H9 (cell line): ENCODE measurements around the gene CHMP4B. TPM values are rescaled to one million over a fixed set of nuclear protein-coding genes. Genes with fewer than 3 reads are reported as not detected.

ENCODE experiments used
- DNase-seq: peaks from one replicate; pipeline ENCODE4 v3.0.0-alpha.2; 2017
- H2AFZ ChIP-seq: one replicate; pipeline ENCODE4 v1.6.1; 2013; ENCODE audit warnings: mild to moderate bottlenecking, low read length, control low read depth, moderate library complexity
- H2AK5ac ChIP-seq: 2 replicates; pipeline ENCODE4 v1.6.1; 2013; ENCODE audit warnings: low read length, control low read depth, mixed read lengths; ENCODE audit not compliant: insufficient read length
- H2BK120ac ChIP-seq: one replicate; pipeline ENCODE4 v1.6.1; 2013; ENCODE audit warnings: low read depth, mild to moderate bottlenecking, low read length, control low read depth, inconsistent platforms; ENCODE audit not compliant: poor library complexity, severe bottlenecking
- H2BK12ac ChIP-seq: 2 replicates; pipeline ENCODE4 v1.6.1; 2013; ENCODE audit warnings: low read length, control low read depth, mixed read lengths, low read depth; ENCODE audit not compliant: insufficient read length
- H2BK15ac ChIP-seq: 2 replicates; pipeline ENCODE4 v1.6.1; 2013; ENCODE audit warnings: low read depth, low read length, control low read depth
- H2BK20ac ChIP-seq: one replicate; pipeline ENCODE4 v1.6.1; 2013; ENCODE audit warnings: low read depth, mild to moderate bottlenecking, low read length, control low read depth, inconsistent platforms; ENCODE audit not compliant: poor library complexity, severe bottlenecking
- H2BK5ac ChIP-seq: 2 replicates; pipeline ENCODE4 v1.6.1; 2013; ENCODE audit warnings: low read length, control low read depth, mixed read lengths; ENCODE audit not compliant: insufficient read length
- H3K14ac ChIP-seq: 2 replicates; pipeline ENCODE4 v1.6.1; 2013; ENCODE audit warnings: low read length, control low read depth; ENCODE audit not compliant: insufficient read depth
- H3K18ac ChIP-seq: 2 replicates; pipeline ENCODE4 v1.6.1; 2013; ENCODE audit warnings: low read depth, mild to moderate bottlenecking, mixed read lengths, low read length, control low read depth; ENCODE audit not compliant: insufficient read length
- H3K23ac ChIP-seq: 2 replicates; pipeline ENCODE4 v1.6.1; 2013; ENCODE audit warnings: low read length, control low read depth, mixed read lengths, low read depth; ENCODE audit not compliant: insufficient read length
- H3K23me2 ChIP-seq: 2 replicates; pipeline ENCODE4 v1.6.1; 2013; ENCODE audit warnings: low read depth, mild to moderate bottlenecking, mixed read lengths, low read length, control low read depth; ENCODE audit not compliant: insufficient read length, poor library complexity, severe bottlenecking
- H3K27ac ChIP-seq: 2 replicates; pipeline ENCODE4 v1.5.1; 2013; ENCODE audit warnings: low read length, control low read depth, mixed read lengths, low read depth; ENCODE audit not compliant: insufficient read length
- H3K27me3 ChIP-seq: 2 replicates; pipeline ENCODE4 v1.6.1; 2013; ENCODE audit warnings: low read length, control low read depth, inconsistent platforms; ENCODE audit not compliant: insufficient read depth
- H3K4ac ChIP-seq: 2 replicates; pipeline ENCODE4 v1.6.1; 2013; ENCODE audit warnings: low read depth, mild to moderate bottlenecking, control low read depth, inconsistent platforms, low read length, moderate library complexity
- H3K4me1 ChIP-seq: 2 replicates; pipeline ENCODE4 v1.6.1; 2013; ENCODE audit warnings: low read length, control low read depth, inconsistent platforms; ENCODE audit not compliant: insufficient read depth
- H3K4me2 ChIP-seq: 2 replicates; pipeline ENCODE4 v1.6.1; 2013; ENCODE audit warnings: low read length, control low read depth, mixed read lengths; ENCODE audit not compliant: insufficient read length, insufficient read depth
- H3K56ac ChIP-seq: 2 replicates; pipeline ENCODE4 v1.6.1; 2013; ENCODE audit warnings: low read depth, mild to moderate bottlenecking, mixed read lengths, low read length, control low read depth; ENCODE audit not compliant: insufficient read length
- H3K79me1 ChIP-seq: 2 replicates; pipeline ENCODE4 v1.6.1; 2013; ENCODE audit warnings: low read depth, mild to moderate bottlenecking, moderate library complexity, low read length, control low read depth, inconsistent platforms; ENCODE audit not compliant: insufficient read depth, poor library complexity, severe bottlenecking
- H3K79me2 ChIP-seq: 2 replicates; pipeline ENCODE4 v1.6.1; 2013; ENCODE audit warnings: low read length, control low read depth, inconsistent platforms; ENCODE audit not compliant: insufficient read depth
- H3K9ac ChIP-seq: 2 replicates; pipeline ENCODE4 v1.6.1; 2013; ENCODE audit warnings: low read length, control low read depth, mixed read lengths; ENCODE audit not compliant: insufficient read length; ENCODE audit errors: extremely low read depth
- H3K9me3 ChIP-seq: one replicate; pipeline ENCODE4 v1.6.1; 2013; ENCODE audit warnings: low read depth, low read length, inconsistent platforms; ENCODE audit not compliant: control insufficient read depth
- H3T11ph ChIP-seq: one replicate; pipeline ENCODE4 v1.6.1; 2013; ENCODE audit warnings: mild to moderate bottlenecking, low read length, control low read depth, inconsistent platforms
- H4K20me1 ChIP-seq: one replicate; pipeline ENCODE4 v1.6.1; 2013; ENCODE audit not compliant: control insufficient read depth, insufficient read length, insufficient read depth
- H4K5ac ChIP-seq: 2 replicates; pipeline ENCODE4 v1.6.1; 2013; ENCODE audit warnings: low read depth, mild to moderate bottlenecking, mixed read lengths, low read length, control low read depth; ENCODE audit not compliant: insufficient read length
- H4K8ac ChIP-seq: replicated peaks from 2 replicates; pipeline ENCODE4 v1.6.1; 2013; ENCODE audit warnings: low read length, control low read depth, mixed read lengths, low read depth; ENCODE audit not compliant: insufficient read length
- H4K91ac ChIP-seq: 2 replicates; pipeline ENCODE4 v1.6.1; 2013; ENCODE audit warnings: low read depth, mild to moderate bottlenecking, moderate library complexity, mixed read lengths, low read length, control low read depth; ENCODE audit not compliant: insufficient read length
- H3K27ac Mint-ChIP-seq, 3 experiments: 2 replicates in 2 of 3; 3 replicates in 1 of 3; pipeline ENCODE4 v1.8.0; 2020 to 2021; ENCODE audit warnings: mixed read lengths in 3 of 3, mild to moderate bottlenecking in 1 of 3, moderate library complexity in 1 of 3
- H3K27me3 Mint-ChIP-seq: 2 replicates; pipeline ENCODE4 v1.8.0; 2021; ENCODE audit warnings: low read depth, mild to moderate bottlenecking, moderate library complexity, mixed read lengths
- H3K36me3 Mint-ChIP-seq, 3 experiments: 2 replicates in 2 of 3; 3 replicates in 1 of 3; pipeline ENCODE4 v1.8.0; 2020 to 2021; ENCODE audit warnings: low read depth in 3 of 3, mixed read lengths in 3 of 3; ENCODE audit not compliant: insufficient read depth in 1 of 3
- H3K4me1 Mint-ChIP-seq, 2 experiments: 2 replicates each; pipeline ENCODE4 v1.8.0; 2020; ENCODE audit warnings: mixed read lengths in 2 of 2
- H3K4me3 Mint-ChIP-seq, 2 experiments: 2 replicates in 1 of 2; 3 replicates in 1 of 2; pipeline ENCODE4 v1.8.0; 2020 to 2021; ENCODE audit warnings: mild to moderate bottlenecking in 2 of 2, mixed read lengths in 2 of 2, moderate library complexity in 1 of 2
- H3K9me3 Mint-ChIP-seq, 2 experiments: 2 replicates in 1 of 2; 3 replicates in 1 of 2; pipeline ENCODE4 v1.8.0; 2020; ENCODE audit warnings: mild to moderate bottlenecking in 2 of 2, mixed read lengths in 2 of 2, moderate library complexity in 1 of 2
- CTCF ChIP-seq: fragments of 200-600 bp; sonication (generic); conservative IDR thresholded peaks from 3 replicates; pipeline ENCODE4 v1.8.0; 2021; ENCODE audit warnings: antibody characterized with exemption, mild to moderate bottlenecking
- WGBS: extraction: QIAGEN DNeasy Blood & Tissue Kit; methylation state at CpG from one replicate; pipeline ENCODE4 v1.1.7; 2013; ENCODE audit warnings: missing lambda C conversion rate, low lambda C conversion rate, mixed read lengths; ENCODE audit not compliant: insufficient read length; ENCODE audit errors: extremely low coverage; 5-methylcytosine and 5-hydroxymethylcytosine counted together
- total RNA-seq: library from RNA; stranded (reverse); gene quantifications from 2 replicates; pipeline ENCODE4 v1.2.1, GENCODE V29; 2021

Gene CHMP4B
- total RNA-seq, 1 experiment from 2014 or later = 94.9 TPM

- Histone ChIP-seq H3K18ac (no peak overlapping the region), H4K91ac (no peak overlapping the region), H3K27me3 (no peaks in the 10 kb centered on the region), H2AK5ac (no peak overlapping the region), H3T11ph (no peak overlapping the region), H4K8ac (no peak overlapping the region), H3K79me1 (peaks cover 3% of the 10 kb centered on the region), H2BK120ac (no peak overlapping the region), H3K23me2 (no peaks in the 10 kb centered on the region), H3K9me3 (no peaks in the 10 kb centered on the region), H4K5ac (no peak overlapping the region), H3K14ac (no peak overlapping the region), H2AFZ (no peak overlapping the region), H3K23ac (no peak overlapping the region), H2BK20ac (no peak overlapping the region), H3K9ac (no peak overlapping the region), H3K4me2 (no peak overlapping the region), H2BK5ac (no peak overlapping the region), H3K4ac (no peak overlapping the region), H3K4me1 (peaks cover 3% of the 10 kb centered on the region; the same call in 1 of the 2 replicates), H2BK15ac (no peak overlapping the region), H3K79me2 (no peaks in the 10 kb centered on the region; the same call in 1 of the 2 replicates), H3K56ac (no peak overlapping the region), H4K20me1 (no peaks in the 10 kb centered on the region), H3K27ac (no peak overlapping the region), H2BK12ac (no peak overlapping the region)
- no peaks in the 10 kb centered on the region for H3K9me3 Mint-ChIP-seq
- no peak overlapping the region for H3K27ac Mint-ChIP-seq
- H3K36me3 Mint-ChIP-seq = peaks cover 4 to 14% (median 8%) of the 10 kb centered on the region in 3 experiments; a peak in 5 of 7 replicates
- H3K4me1 Mint-ChIP-seq = peaks cover 43 to 58% of the 10 kb centered on the region in 2 experiments
- no peak for DNase-seq
- no peaks in the 10 kb centered on the region for H3K27me3 Mint-ChIP-seq
- no peak overlapping the region for H3K4me3 Mint-ChIP-seq
- TF ChIP-seq CTCF = no peak
- no CpG with 5 or more reads among the region's 3 CpGs for WGBS
These were observed 28.4 kb downstream of the CHMP4B start for GRCh38 chr20:33839591-33839990.
